Loucy (cell line): Measurements from ENCODE around the gene SLIT1.

Source experiments
- EZH2phosphoT487 ChIP-seq: fragments of 200-600 bp; IDR thresholded peaks from 2 replicates; pipeline ENCODE4 v1.6.1; 2018; ENCODE audit warnings: antibody characterized with exemption, mild to moderate bottlenecking, moderate library complexity, borderline replicate concordance
- TF ChIP-seq, protein P1 (sequence below): fragments of 200-600 bp; sonication (generic); conservative IDR thresholded peaks from 2 replicates; pipeline ENCODE4 v1.5.1; 2014; ENCODE audit warnings: mild to moderate bottlenecking, antibody characterized with exemption, low read length

DNA sequence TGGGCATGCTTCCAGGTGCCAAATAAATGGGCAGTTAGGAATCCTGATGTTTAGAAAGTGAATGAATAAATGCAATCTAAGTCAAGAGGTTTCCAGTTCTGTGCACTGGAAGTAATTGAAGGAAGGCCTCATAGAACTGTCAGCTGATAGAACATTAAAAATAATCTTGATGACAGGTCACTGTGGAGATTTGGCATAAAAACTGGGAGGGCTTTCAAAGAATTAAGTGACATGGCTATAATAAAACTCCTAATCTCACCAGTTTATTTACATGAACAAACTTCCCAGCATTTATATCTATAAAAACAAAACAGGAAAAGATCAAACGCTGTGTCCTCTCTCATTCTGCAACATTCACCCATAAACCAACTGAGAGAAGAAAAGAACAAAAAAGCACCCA is 170.5 kb downstream of the SLIT1 start:
- TF ChIP-seq, protein P1, sequence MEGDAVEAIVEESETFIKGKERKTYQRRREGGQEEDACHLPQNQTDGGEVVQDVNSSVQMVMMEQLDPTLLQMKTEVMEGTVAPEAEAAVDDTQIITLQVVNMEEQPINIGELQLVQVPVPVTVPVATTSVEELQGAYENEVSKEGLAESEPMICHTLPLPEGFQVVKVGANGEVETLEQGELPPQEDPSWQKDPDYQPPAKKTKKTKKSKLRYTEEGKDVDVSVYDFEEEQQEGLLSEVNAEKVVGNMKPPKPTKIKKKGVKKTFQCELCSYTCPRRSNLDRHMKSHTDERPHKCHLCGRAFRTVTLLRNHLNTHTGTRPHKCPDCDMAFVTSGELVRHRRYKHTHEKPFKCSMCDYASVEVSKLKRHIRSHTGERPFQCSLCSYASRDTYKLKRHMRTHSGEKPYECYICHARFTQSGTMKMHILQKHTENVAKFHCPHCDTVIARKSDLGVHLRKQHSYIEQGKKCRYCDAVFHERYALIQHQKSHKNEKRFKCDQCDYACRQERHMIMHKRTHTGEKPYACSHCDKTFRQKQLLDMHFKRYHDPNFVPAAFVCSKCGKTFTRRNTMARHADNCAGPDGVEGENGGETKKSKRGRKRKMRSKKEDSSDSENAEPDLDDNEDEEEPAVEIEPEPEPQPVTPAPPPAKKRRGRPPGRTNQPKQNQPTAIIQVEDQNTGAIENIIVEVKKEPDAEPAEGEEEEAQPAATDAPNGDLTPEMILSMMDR, result no peak
- no peak for TF ChIP-seq EZH2phosphoT487
